IMR-90 (cell line): ENCODE results near the gene PSMB11. TPM values are rescaled to one million over a fixed set of nuclear protein-coding genes. Genes with fewer than 3 reads are reported as not detected.

Experiments used
- ATAC-seq: fragments of 200-7000 bp; cut with Tn5 transposase; 2 replicates; pipeline ENCODE4 v1.9.1; 2020; ENCODE audit warnings: low read depth, mild to moderate bottlenecking, moderate library complexity
- BruUV-seq: library from RNA; stranded (reverse); fragments of 400-500 nt; replicated peaks from 2 replicates; lab custom pipeline; 2021; lab: Mats Ljungman, UMichigan
- CTCF ChIA-PET: fragments of 300-600 bp; formaldehyde crosslinking; extraction: SDS; loops from one replicate; lab custom pipeline; 2021; ENCODE audit warnings: antibody characterized with exemption; lab: Yijun Ruan, JAX
- POLR2A ChIA-PET: fragments of 300-600 bp; sonication (Branson Sonifier 250); formaldehyde crosslinking; loops from one replicate; lab custom pipeline; 2022; ENCODE audit warnings: antibody characterized with exemption; ENCODE audit not compliant: unreplicated experiment; lab: Charles Lee
- DNase-seq: peaks from one replicate; pipeline ENCODE4 v3.0.0; 2013
- H2AFZ ChIP-seq: replicated peaks from 2 replicates; pipeline ENCODE3; 2013; ENCODE audit warnings: low read length, mild to moderate bottlenecking; ENCODE audit not compliant: poor library complexity
- H2AK5ac ChIP-seq: 2 replicates; pipeline ENCODE4 v1.6.1; 2013; ENCODE audit warnings: low read depth, low read length, inconsistent platforms
- H2AK9ac ChIP-seq: replicated peaks from 2 replicates; pipeline ENCODE3; 2013; ENCODE audit warnings: mild to moderate bottlenecking, low read depth, low read length, moderate library complexity; ENCODE audit not compliant: poor library complexity
- H2BK120ac ChIP-seq: 2 replicates; pipeline ENCODE4 v1.6.1; 2013; ENCODE audit warnings: low read depth, low read length, inconsistent platforms
- H2BK15ac ChIP-seq: 3 replicates; pipeline ENCODE4 v1.6.1; 2013; ENCODE audit warnings: low read depth, low read length, inconsistent platforms
- H2BK20ac ChIP-seq: 2 replicates; pipeline ENCODE4 v1.6.1; 2013; ENCODE audit warnings: low read depth, mild to moderate bottlenecking, inconsistent platforms, low read length, moderate library complexity
- H2BK5ac ChIP-seq: 2 replicates; pipeline ENCODE4 v1.6.1; 2013; ENCODE audit warnings: mild to moderate bottlenecking, low read depth, low read length, inconsistent platforms; ENCODE audit not compliant: poor library complexity, severe bottlenecking
- H3K14ac ChIP-seq: replicated peaks from 2 replicates; pipeline ENCODE4 v1.6.1; 2013; ENCODE audit warnings: low read depth, low read length, inconsistent platforms
- H3K18ac ChIP-seq: 2 replicates; pipeline ENCODE4 v1.6.1; 2013; ENCODE audit warnings: low read depth, low read length, control low read depth
- H3K23ac ChIP-seq: 2 replicates; pipeline ENCODE4 v1.6.1; 2013; ENCODE audit warnings: low read depth, low read length, inconsistent platforms
- H3K27ac ChIP-seq: 2 replicates; pipeline ENCODE4 v1.5.1; 2013; ENCODE audit warnings: mild to moderate bottlenecking, control low read depth, low read length; ENCODE audit not compliant: insufficient read depth
- H3K27me3 ChIP-seq: 2 replicates; pipeline ENCODE4 v1.6.1; 2013; ENCODE audit warnings: low read length; ENCODE audit not compliant: control insufficient read depth, insufficient read depth
- H3K36me3 ChIP-seq: 2 replicates; pipeline ENCODE4 v1.6.1; 2013; ENCODE audit warnings: low read length, mixed read lengths; ENCODE audit not compliant: control insufficient read depth, insufficient read depth
- H3K4ac ChIP-seq: 2 replicates; pipeline ENCODE4 v1.6.1; 2013; ENCODE audit warnings: low read depth, low read length, inconsistent platforms
- H3K4me1 ChIP-seq: 2 replicates; pipeline ENCODE4 v1.6.1; 2013; ENCODE audit warnings: low read length, mixed read lengths; ENCODE audit not compliant: control insufficient read depth, insufficient read depth
- H3K4me2 ChIP-seq: 2 replicates; pipeline ENCODE4 v1.6.1; 2013; ENCODE audit warnings: low read depth, mild to moderate bottlenecking, control low read depth, low read length, moderate library complexity
- H3K4me3 ChIP-seq: 2 replicates; pipeline ENCODE4 v1.5.1; 2013; ENCODE audit warnings: low read depth, mild to moderate bottlenecking, control low read depth, low read length, moderate library complexity; ENCODE audit not compliant: insufficient read depth
- H3K56ac ChIP-seq: 2 replicates; pipeline ENCODE4 v1.6.1; 2013; ENCODE audit warnings: low read length, inconsistent platforms; ENCODE audit not compliant: insufficient read depth; ENCODE audit errors: extremely low read depth
- H3K79me1 ChIP-seq, 2 experiments: 2 replicates each; pipeline ENCODE4 v1.6.1; 2013; ENCODE audit warnings: low read length in 2 of 2, inconsistent platforms in 1 of 2, low read depth in 1 of 2
- H3K9ac ChIP-seq: 2 replicates; pipeline ENCODE4 v1.6.1; 2013; ENCODE audit warnings: low read depth, low read length, control low read depth
- H3K9me1 ChIP-seq: 2 replicates; pipeline ENCODE4 v1.6.1; 2013; ENCODE audit warnings: low read length, inconsistent platforms; ENCODE audit not compliant: insufficient read depth
- H3K9me3 ChIP-seq: 2 replicates; pipeline ENCODE4 v1.6.1; 2013; ENCODE audit warnings: low read length; ENCODE audit not compliant: control insufficient read depth, insufficient read depth
- H4K20me1 ChIP-seq: 2 replicates; pipeline ENCODE4 v1.6.1; 2013; ENCODE audit warnings: low read length, inconsistent platforms; ENCODE audit not compliant: insufficient read depth
- H4K5ac ChIP-seq: 2 replicates; pipeline ENCODE4 v1.6.1; 2013; ENCODE audit warnings: mild to moderate bottlenecking, low read depth, low read length, control low read depth
- H4K8ac ChIP-seq, 2 experiments: 2 replicates each; pipeline ENCODE4 v1.6.1; 2013; ENCODE audit warnings: low read depth in 2 of 2, low read length in 2 of 2, control low read depth in 1 of 2, inconsistent platforms in 1 of 2
- H4K91ac ChIP-seq: 2 replicates; pipeline ENCODE4 v1.6.1; 2013; ENCODE audit warnings: low read depth, low read length, inconsistent platforms; ENCODE audit not compliant: insufficient read depth
- CEBPB ChIP-seq: IDR thresholded peaks from 2 replicates; pipeline ENCODE4 v1.6.1; 2012; ENCODE audit warnings: low read depth, low read length, improper control_type of control experiment
- CHD1 ChIP-seq: IDR thresholded peaks from 2 replicates; pipeline ENCODE4 v1.6.1; 2012; ENCODE audit warnings: low read depth, low read length, improper control_type of control experiment
- CTCF ChIP-seq: conservative IDR thresholded peaks from 2 replicates; pipeline ENCODE4 v1.5.1; 2012; ENCODE audit warnings: mild to moderate bottlenecking, low read depth, low read length, improper control_type of control experiment
- ELK1 ChIP-seq: fragments of 150-350 bp; IDR thresholded peaks from 2 replicates; pipeline ENCODE4 v1.6.1; 2016; ENCODE audit warnings: low read depth, mild to moderate bottlenecking, low read length, moderate library complexity, borderline replicate concordance
- FOS ChIP-seq: fragments of 150-350 bp; IDR thresholded peaks from 2 replicates; pipeline ENCODE4 v1.6.1; 2016; ENCODE audit warnings: low read depth, low read length
- MAFK ChIP-seq: IDR thresholded peaks from 2 replicates; pipeline ENCODE4 v1.6.1; 2012; ENCODE audit warnings: low read depth, low read length, improper control_type of control experiment
- MXI1 ChIP-seq: IDR thresholded peaks from 2 replicates; pipeline ENCODE4 v1.6.1; 2012; ENCODE audit warnings: low read depth, mild to moderate bottlenecking, low read length, moderate library complexity, borderline replicate concordance
- POLR2A ChIP-seq: IDR thresholded peaks from 2 replicates; pipeline ENCODE4 v1.6.1; 2012; ENCODE audit warnings: mild to moderate bottlenecking, low read depth, low read length
- RAD21 ChIP-seq: IDR thresholded peaks from 2 replicates; pipeline ENCODE4 v1.6.1; 2012; ENCODE audit warnings: low read length, improper control_type of control experiment
- RCOR1 ChIP-seq: IDR thresholded peaks from 2 replicates; pipeline ENCODE4 v1.6.1; 2012; ENCODE audit warnings: mild to moderate bottlenecking, low read length, improper control_type of control experiment; ENCODE audit not compliant: insufficient replicate concordance
- SMC3 ChIP-seq: fragments of 150-350 bp; IDR thresholded peaks from 2 replicates; pipeline ENCODE4 v1.6.1; 2016; ENCODE audit warnings: low read depth, mild to moderate bottlenecking, antibody characterized with exemption, low read length, moderate library complexity
- WGBS, 2 experiments: methylation state at CpG; one replicate each; pipeline versions ENCODE4 v1.1.5 to v1.1.7; 2013; ENCODE audit warnings: missing lambda C conversion rate in 2 of 2; ENCODE audit not compliant: insufficient read length in 1 of 2; ENCODE audit errors: extremely low coverage in 2 of 2; 5-methylcytosine and 5-hydroxymethylcytosine counted together
- dilution Hi-C: fragments of 300-500 bp; cut with HindIII; formaldehyde crosslinking; loops from one replicate; pipeline ENCODE4 v1.14.3; 2018; ENCODE audit warnings: low sequenced_read_pairs; ENCODE audit not compliant: unreplicated experiment
- in situ Hi-C: fragments of 300-500 bp; cut with MboI; formaldehyde crosslinking; loops from 3 replicates; pipeline ENCODE4 v1.14.3; 2019; ENCODE audit warnings: low sequenced_read_pairs, inconsistent platforms, mixed read lengths
- intact Hi-C: fragments of 100-400 bp; cut with micrococcal nuclease; formaldehyde crosslinking; loops from 2 replicates; pipeline ENCODE4 v1.10.0; 2022
- polyA plus RNA-seq, 3 experiments: library from polyadenylated mRNA; depleted of rRNA; stranded (reverse); fragments of >200 nt; gene quantifications; 2 replicates each; pipeline ENCODE4 v1.2.3, GENCODE V29; 2012; ENCODE audit warnings: low replicate concordance in 1 of 3
- total RNA-seq: library from RNA; depleted of rRNA; stranded (reverse); fragments of >200 nt; gene quantifications from 2 replicates; pipeline ENCODE4 v1.2.3, GENCODE V29; 2012

Gene PSMB11
- total and polyA plus RNA-seq, 2 of the 4 experiments (the other 2 are of a cell fraction), result not detected

GRCh38 chr14:23076785-23077408 is 34.9 kb downstream of the PSMB11 start:
- Histone ChIP-seq H3K4ac (no peak overlapping the region; the same call in 1 of the 2 replicates), H3K9me3 (no peaks in the 10 kb centered on the region), H2AFZ (no peak overlapping the region), H2BK15ac (no peak overlapping the region), H2AK9ac (no peak overlapping the region), H4K8ac (no peak overlapping the region), H2AK5ac (no peak overlapping the region), H3K4me2 (no peak overlapping the region), H3K4me1 (peaks cover 18% of the 10 kb centered on the region), H3K56ac (no peak overlapping the region), H2BK20ac (no peak overlapping the region), H3K9ac (no peak overlapping the region), H3K9me1 (peaks cover 7% of the 10 kb centered on the region), H3K14ac (no peak overlapping the region), H3K79me1 (peaks cover 21 to 51% of the 10 kb centered on the region in 2 experiments), H3K27ac (no peak overlapping the region), H4K20me1 (no peaks in the 10 kb centered on the region; the same call in 1 of the 2 replicates), H3K27me3 (no peaks in the 10 kb centered on the region), H3K18ac (no peak overlapping the region), H4K91ac (no peak overlapping the region), H3K36me3 (peaks cover 44% of the 10 kb centered on the region), H3K4me3 (no peak overlapping the region), H2BK5ac (no peak overlapping the region), H2BK120ac (peak overlapping the region; percentile 10; the same call in 1 of the 2 replicates), H4K5ac (no peak overlapping the region), H3K23ac (no peak overlapping the region)
- dilution Hi-C loops, result no loop called here
- no CpG with 5 or more reads among the region's 5 CpGs for WGBS, 2 experiments
- BruUV-seq, result no TSS peak
- intact Hi-C loops, result loop anchor here (1.0 to 5.0 kb wide), 2 partner anchors 32 to 110 kb away; no protein-coding TSS in a partner anchor
- ChIA-PET POLR2A (interaction anchor here (2.1 kb wide), 1 partner anchor 18 kb away, joined by 9 read pairs; the partner anchor contains the start of genes ACIN1 and C14orf119), CTCF (interaction anchor here (0.6 to 2.9 kb wide), 15 partner anchors 8 to 146 kb away, joined by 3 to 21 read pairs (median 6); partner anchors contain the start of genes ACIN1 and C14orf119)
- in situ Hi-C loops, result loop anchor here (25.0 kb wide), 1 partner anchor 1060 kb away; the partner anchor contains the start of genes EMC9, FITM1, PSME1 and PSME2
- ATAC-seq, result no peak
- peak; percentile 47 for DNase-seq
- TF ChIP-seq SMC3 (peak; percentile 52; the same call in 1 of the 2 replicates), RCOR1 (no peak), RAD21 (peak; percentile 55), CTCF (peak; percentile 60), MAFK (no peak), CHD1 (no peak), MXI1 (no peak), ELK1 (no peak), FOS (no peak), CEBPB (no peak), POLR2A (no peak)
